NCI-H1048 (cell line): ENCODE results near the gene LYSMD1.
"Not testable (repeated sequence)": the region's sequence is repeated elsewhere in the genome, so short reads cannot be mapped to it uniquely, and the experiment has no call there.

Experiments used
- DNase-seq: peaks from one replicate; lab custom pipeline; 2025; lab: John Stamatoyannopoulos, UW

The LYSMD1 gene

GRCh38 chr1:151165738-151166504, at the start of gene LYSMD1, which contains the start of gene SCNM1:
TSS of gene LYSMD1 (minus strand) at chr1:151165902. CDS start at chr1:151165258, 644 bp downstream.
TSS of gene SCNM1 (plus strand) at chr1:151166144. CDS start at chr1:151166153, 9 bp downstream.
- peak; percentile 98 for DNase-seq

GRCh38 chr1:151213560-151213959, 47.9 kb upstream of the LYSMD1 start:
- no peak for DNase-seq

GRCh38 chr1:151211972-151212705, 46.4 kb upstream of the LYSMD1 start:
- no peak for DNase-seq

- DNase-seq: no peak
Observed at GRCh38 chr1:151210830-151211229, 45.1 kb upstream of the LYSMD1 start.

GRCh38 chr1:151205381-151205965, 39.8 kb upstream of the LYSMD1 start:
- DNase-seq: not testable (repeated sequence)

GRCh38 chr1:151199873-151200581, 34.3 kb upstream of the LYSMD1 start:
- DNase-seq: no peak

GRCh38 chr1:151198254-151199127, 32.8 kb upstream of the LYSMD1 start, which contains the start of gene PIP5K1A:
TSS of gene PIP5K1A (plus strand) at chr1:151198552. CDS start at chr1:151198997, 445 bp downstream.
- DNase-seq: peak; percentile 99

- DNase-seq: no peak
Observed at GRCh38 chr1:151197863-151198253, 32.2 kb upstream of the LYSMD1 start.

GRCh38 chr1:151196292-151196800, 30.6 kb upstream of the LYSMD1 start:
- DNase-seq: peak; percentile 67

GRCh38 chr1:151194894-151195594, 29.3 kb upstream of the LYSMD1 start:
- not testable (repeated sequence) for DNase-seq

- no peak for DNase-seq
Observed at GRCh38 chr1:151193856-151194255, 28.2 kb upstream of the LYSMD1 start.

- DNase-seq: no peak
Observed at GRCh38 chr1:151193304-151193703, 27.6 kb upstream of the LYSMD1 start.

- DNase-seq: no peak
Observed at GRCh38 chr1:151192047-151192446, 26.3 kb upstream of the LYSMD1 start.

GRCh38 chr1:151189637-151190445, 24.1 kb upstream of the LYSMD1 start, which contains the start of gene VPS72:
TSS of gene VPS72 (minus strand) at chr1:151190197. CDS start at chr1:151190121, 76 bp downstream.
- peak; percentile 94 for DNase-seq

- not testable (repeated sequence) for DNase-seq
Observed at GRCh38 chr1:151188667-151189066, 23.0 kb upstream of the LYSMD1 start.

- no peak for DNase-seq
Observed at GRCh38 chr1:151187205-151187604, 21.5 kb upstream of the LYSMD1 start.

GRCh38 chr1:151184211-151184610, 18.5 kb upstream of the LYSMD1 start:
- DNase-seq: no peak

GRCh38 chr1:151176514-151177045, 10.9 kb upstream of the LYSMD1 start:
- no peak for DNase-seq

- DNase-seq: no peak
Observed at GRCh38 chr1:151175863-151176262, 10.2 kb upstream of the LYSMD1 start, which contains the start of gene TMOD4. TSS of gene TMOD4 (minus strand) at chr1:151175981. CDS start at chr1:151174875, 1,106 bp downstream.
